ENCODE measurements around the gene POLR2F.

The POLR2F gene

GRCh38 chr22:38009000-38009806 is 55.7 kb downstream of the POLR2F start:
- DNase-seq: no peak

GRCh38 chr22:38012604-38013072 is 59.1 kb downstream of the POLR2F start:
- no peak for DNase-seq

- no peak for DNase-seq
Measured at GRCh38 chr22:38014083-38014482, 60.6 kb downstream of the POLR2F start.

- DNase-seq: peak; percentile 76
Measured at GRCh38 chr22:38016182-38017151, 63.0 kb downstream of the POLR2F start.

GRCh38 chr22:38017272-38017920 is 63.9 kb downstream of the POLR2F start:
- DNase-seq: peak; percentile 44

GRCh38 chr22:38017939-38018885 is 64.7 kb downstream of the POLR2F start:
- DNase-seq: no peak
